Measurements from ENCODE around the gene PALLD.

DNA sequence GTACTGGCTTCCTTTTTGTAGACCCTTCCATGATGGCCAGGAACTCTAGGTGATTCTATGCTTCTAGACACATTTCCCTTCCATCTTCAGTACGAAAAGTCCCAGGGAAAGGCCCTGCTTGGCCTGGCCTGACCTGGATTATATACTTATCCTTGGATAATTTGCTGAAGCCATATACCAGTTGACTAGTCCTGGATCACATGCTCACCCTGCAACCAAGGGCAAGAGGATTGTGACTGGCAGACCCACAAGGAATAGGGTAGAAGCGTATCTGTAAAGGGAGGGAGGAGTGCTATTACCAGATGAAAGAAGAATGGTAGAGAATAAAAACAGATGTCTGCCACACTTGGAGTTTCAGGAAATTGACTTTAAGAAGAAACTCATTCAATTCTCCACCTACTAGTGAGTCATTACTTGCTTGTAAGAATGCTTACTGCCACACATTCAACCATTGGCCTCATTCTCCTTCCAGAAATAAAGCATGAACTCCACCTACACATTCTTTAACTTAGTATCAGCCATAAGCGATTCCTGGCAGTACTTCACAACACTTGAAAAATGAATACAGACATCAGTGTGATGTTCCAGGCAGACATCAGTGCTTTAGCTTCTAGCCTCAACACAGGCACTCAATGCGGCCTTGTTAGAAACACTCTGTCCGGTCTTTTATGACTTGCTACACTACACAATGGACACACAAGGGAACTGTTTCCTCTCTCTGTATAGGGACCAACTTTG, 371.4 kb downstream of the PALLD start:
- TF ChIP-seq CTCF (IDR thresholded peaks at IDR 0.05) (no peak), POLR2AphosphoS5 (IDR thresholded peaks at IDR 0.05; ENCODE audit: low read depth, low read length) (no peak), SIN3A (IDR thresholded peaks at IDR 0.05; ENCODE audit: borderline replicate concordance, insufficient read depth, low read depth, low read length) (no peak)
- TF ChIP-seq, protein P1, sequence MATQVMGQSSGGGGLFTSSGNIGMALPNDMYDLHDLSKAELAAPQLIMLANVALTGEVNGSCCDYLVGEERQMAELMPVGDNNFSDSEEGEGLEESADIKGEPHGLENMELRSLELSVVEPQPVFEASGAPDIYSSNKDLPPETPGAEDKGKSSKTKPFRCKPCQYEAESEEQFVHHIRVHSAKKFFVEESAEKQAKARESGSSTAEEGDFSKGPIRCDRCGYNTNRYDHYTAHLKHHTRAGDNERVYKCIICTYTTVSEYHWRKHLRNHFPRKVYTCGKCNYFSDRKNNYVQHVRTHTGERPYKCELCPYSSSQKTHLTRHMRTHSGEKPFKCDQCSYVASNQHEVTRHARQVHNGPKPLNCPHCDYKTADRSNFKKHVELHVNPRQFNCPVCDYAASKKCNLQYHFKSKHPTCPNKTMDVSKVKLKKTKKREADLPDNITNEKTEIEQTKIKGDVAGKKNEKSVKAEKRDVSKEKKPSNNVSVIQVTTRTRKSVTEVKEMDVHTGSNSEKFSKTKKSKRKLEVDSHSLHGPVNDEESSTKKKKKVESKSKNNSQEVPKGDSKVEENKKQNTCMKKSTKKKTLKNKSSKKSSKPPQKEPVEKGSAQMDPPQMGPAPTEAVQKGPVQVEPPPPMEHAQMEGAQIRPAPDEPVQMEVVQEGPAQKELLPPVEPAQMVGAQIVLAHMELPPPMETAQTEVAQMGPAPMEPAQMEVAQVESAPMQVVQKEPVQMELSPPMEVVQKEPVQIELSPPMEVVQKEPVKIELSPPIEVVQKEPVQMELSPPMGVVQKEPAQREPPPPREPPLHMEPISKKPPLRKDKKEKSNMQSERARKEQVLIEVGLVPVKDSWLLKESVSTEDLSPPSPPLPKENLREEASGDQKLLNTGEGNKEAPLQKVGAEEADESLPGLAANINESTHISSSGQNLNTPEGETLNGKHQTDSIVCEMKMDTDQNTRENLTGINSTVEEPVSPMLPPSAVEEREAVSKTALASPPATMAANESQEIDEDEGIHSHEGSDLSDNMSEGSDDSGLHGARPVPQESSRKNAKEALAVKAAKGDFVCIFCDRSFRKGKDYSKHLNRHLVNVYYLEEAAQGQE (IDR thresholded peaks at IDR 0.05; ENCODE audit: insufficient read depth in 1 of 2, low read depth in 2 of 2, low read length in 1 of 2): no peak

All from Panc1 (cell line).